HG03354 (cell line): Measurements from ENCODE around the gene RPL7L1.
"Not testable (repeated sequence)": the region's sequence is repeated elsewhere in the genome, so short reads cannot be mapped to it uniquely, and the experiment has no call there.

Experiments used
- ATAC-seq: cut with Tn5 transposase; IDR thresholded peaks from one replicate; pipeline ENCODE4 v1.9.1; 2021; ENCODE audit warnings: mild to moderate bottlenecking; ENCODE audit not compliant: unreplicated experiment, poor library complexity, severe bottlenecking

The RPL7L1 gene

GRCh38 chr6:42879372-42880239 is at the start of gene RPL7L1:
TSS of gene RPL7L1 (plus strand) at chr6:42879616. CDS start at chr6:42879911, 295 bp downstream.
- ATAC-seq: peak; percentile 94

- no peak for ATAC-seq
Measured at GRCh38 chr6:42831237-42831636, 48.2 kb upstream of the RPL7L1 start.

- no peak for ATAC-seq
Measured at GRCh38 chr6:42834056-42834455, 45.4 kb upstream of the RPL7L1 start.

- no peak for ATAC-seq
Measured at GRCh38 chr6:42841844-42842584, 37.4 kb upstream of the RPL7L1 start.

GRCh38 chr6:42845327-42845694 is 34.1 kb upstream of the RPL7L1 start:
- ATAC-seq: no peak

- no peak for ATAC-seq
Measured at GRCh38 chr6:42846505-42846904, 32.9 kb upstream of the RPL7L1 start.

- no peak for ATAC-seq
Measured at GRCh38 chr6:42848700-42849099, 30.7 kb upstream of the RPL7L1 start.

GRCh38 chr6:42851599-42851998 is 27.8 kb upstream of the RPL7L1 start:
- ATAC-seq: no peak

GRCh38 chr6:42860036-42860435 is 19.4 kb upstream of the RPL7L1 start:
- no peak for ATAC-seq

- ATAC-seq: no peak
Measured at GRCh38 chr6:42860481-42860880, 18.9 kb upstream of the RPL7L1 start.

GRCh38 chr6:42864602-42865001 is 14.8 kb upstream of the RPL7L1 start:
- no peak for ATAC-seq

GRCh38 chr6:42870145-42870936 is 9.1 kb upstream of the RPL7L1 start:
- no peak for ATAC-seq

- no peak for ATAC-seq
Measured at GRCh38 chr6:42871711-42872110, 7.7 kb upstream of the RPL7L1 start.

- ATAC-seq: no peak
Measured at GRCh38 chr6:42873313-42873712, 6.1 kb upstream of the RPL7L1 start.

GRCh38 chr6:42877695-42878094 is 1.7 kb upstream of the RPL7L1 start:
- no peak for ATAC-seq

GRCh38 chr6:42880240-42880817 is 913 bp downstream of the RPL7L1 start:
- not testable (repeated sequence) for ATAC-seq

- not testable (repeated sequence) for ATAC-seq
Measured at GRCh38 chr6:42880871-42881270, 1.5 kb downstream of the RPL7L1 start.

- ATAC-seq: no peak
Measured at GRCh38 chr6:42885702-42886101, 6.3 kb downstream of the RPL7L1 start.

- not testable (repeated sequence) for ATAC-seq
Measured at GRCh38 chr6:42888201-42888600, 8.8 kb downstream of the RPL7L1 start.

- no peak for ATAC-seq
Measured at GRCh38 chr6:42889815-42890214, 10.4 kb downstream of the RPL7L1 start.
